Medulla oblongata (tissue), 1 donor: ENCODE data around the gene ARID2.

Source experiments
- DNase-seq: peaks from one replicate; pipeline ENCODE4 v3.0.0-alpha.2; 2015; ENCODE audit errors: extremely low spot score

The ARID2 gene

GRCh38 chr12:45852508-45852907 lies 123.0 kb downstream of the ARID2 start:
- no peak for DNase-seq

GRCh38 chr12:45853550-45853949 lies 124.0 kb downstream of the ARID2 start:
- DNase-seq, result no peak

- DNase-seq, result no peak
Measured at GRCh38 chr12:45863332-45863731, 133.8 kb downstream of the ARID2 start.

- no peak for DNase-seq
Measured at GRCh38 chr12:45866299-45866698, 136.8 kb downstream of the ARID2 start.

GRCh38 chr12:45872446-45872845 lies 142.9 kb downstream of the ARID2 start:
- DNase-seq, result no peak

- DNase-seq, result no peak
Measured at GRCh38 chr12:45877069-45877468, 147.6 kb downstream of the ARID2 start.

- DNase-seq, result no peak
Measured at GRCh38 chr12:45878630-45879255, 149.2 kb downstream of the ARID2 start.

GRCh38 chr12:45879363-45879895 lies 149.9 kb downstream of the ARID2 start:
- DNase-seq, result no peak

- DNase-seq, result no peak
Measured at GRCh38 chr12:45880533-45880932, 151.0 kb downstream of the ARID2 start.

GRCh38 chr12:45883187-45883586 lies 153.7 kb downstream of the ARID2 start:
- no peak for DNase-seq

- DNase-seq, result no peak
Measured at GRCh38 chr12:45886685-45887084, 157.2 kb downstream of the ARID2 start.

GRCh38 chr12:45887544-45887943 lies 158.0 kb downstream of the ARID2 start:
- DNase-seq, result no peak

- no peak for DNase-seq
Measured at GRCh38 chr12:45890276-45890675, 160.8 kb downstream of the ARID2 start.

- peak; percentile 76 for DNase-seq
Measured at GRCh38 chr12:45893240-45893639, 163.7 kb downstream of the ARID2 start.

- no peak for DNase-seq
Measured at GRCh38 chr12:45895961-45896360, 166.5 kb downstream of the ARID2 start.

GRCh38 chr12:45898094-45898493 lies 168.6 kb downstream of the ARID2 start:
- no peak for DNase-seq

- DNase-seq, result no peak
Measured at GRCh38 chr12:45907955-45908354, 178.4 kb downstream of the ARID2 start.

- DNase-seq, result no peak
Measured at GRCh38 chr12:45909041-45909713, 179.7 kb downstream of the ARID2 start.

GRCh38 chr12:45912774-45913173 lies 183.3 kb downstream of the ARID2 start:
- no peak for DNase-seq

- DNase-seq, result no peak
Measured at GRCh38 chr12:45913631-45914030, 184.1 kb downstream of the ARID2 start.

- no peak for DNase-seq
Measured at GRCh38 chr12:45914090-45914489, 184.6 kb downstream of the ARID2 start.

GRCh38 chr12:45915405-45915804 lies 185.9 kb downstream of the ARID2 start:
- DNase-seq, result no peak

- DNase-seq, result no peak
Measured at GRCh38 chr12:45918818-45919217, 189.3 kb downstream of the ARID2 start.
